GM06990 (cell line): ENCODE measurements around the gene GPR146.

Experiments used
- DNase-seq: peaks from one replicate; pipeline ENCODE4 v3.0.0-alpha.2; 2011; ENCODE audit not compliant: insufficient read length; ENCODE audit errors: extremely low read depth
- H3K27me3 ChIP-seq: replicated peaks from 2 replicates; pipeline ENCODE4 v1.6.0; 2011; ENCODE audit warnings: low read length; ENCODE audit not compliant: control insufficient read depth, insufficient read depth
- H3K36me3 ChIP-seq: 2 replicates; pipeline ENCODE4 v1.5.1; 2011; ENCODE audit warnings: low read length; ENCODE audit not compliant: control insufficient read depth, insufficient read depth
- H3K4me3 ChIP-seq: replicated peaks from 2 replicates; pipeline ENCODE4 v1.5.1; 2011; ENCODE audit warnings: low read depth, mild to moderate bottlenecking, control low read depth, low read length
- CTCF ChIP-seq: IDR thresholded peaks from 2 replicates; pipeline ENCODE4 v1.5.1; 2011; ENCODE audit warnings: low read length, control low read depth, mild to moderate bottlenecking, inconsistent platforms; ENCODE audit not compliant: insufficient read depth, poor library complexity, severe bottlenecking

The GPR146 gene

DNA sequence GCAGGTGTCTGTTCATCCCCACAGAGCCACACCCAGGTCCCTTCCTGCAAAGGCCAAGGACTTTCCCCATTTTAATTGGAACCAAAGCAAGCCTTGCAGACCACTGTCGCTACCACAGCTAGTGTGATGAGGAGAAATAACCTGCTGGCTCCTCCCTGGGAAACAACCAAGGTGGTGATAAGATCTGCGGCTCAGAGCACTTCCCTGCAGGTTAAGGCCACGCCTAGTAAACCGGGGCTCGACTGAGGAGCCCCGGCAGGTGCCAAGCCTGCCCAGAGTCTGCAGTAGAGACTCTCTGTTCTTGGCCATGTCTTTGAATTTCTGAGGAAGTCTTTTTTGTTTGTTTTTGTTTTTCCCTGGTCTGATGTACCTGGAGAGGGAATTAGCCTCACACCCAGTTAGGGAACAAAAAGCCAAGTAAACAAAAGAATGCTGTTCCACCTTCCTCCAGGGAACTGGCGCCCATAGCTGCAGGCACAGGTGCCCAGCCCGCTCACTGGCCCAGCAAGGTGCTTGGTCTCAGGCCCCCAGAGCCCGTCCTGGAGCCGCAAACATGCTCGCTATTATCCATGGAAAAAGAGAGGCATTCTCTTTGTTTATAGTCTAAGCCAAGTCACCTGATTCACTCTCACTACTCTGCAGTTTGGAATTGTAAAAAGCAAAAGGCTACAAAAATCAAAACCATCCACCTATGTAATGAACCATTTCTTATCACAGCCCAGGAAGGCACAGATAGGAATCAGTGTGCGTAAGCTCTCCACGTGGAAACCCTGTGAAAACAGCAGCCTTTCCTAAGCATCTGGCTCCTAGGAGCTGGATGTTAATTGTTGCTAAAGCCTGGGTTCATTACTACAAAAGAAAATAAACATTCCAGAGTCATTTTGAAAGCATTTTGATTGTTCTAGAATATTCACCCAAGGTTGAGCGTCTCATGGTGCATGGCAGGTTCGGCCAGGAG, 2.7 kb downstream of the GPR146 start:
- no peaks in the 10 kb centered on the region; the same call in 1 of the 2 replicates for H3K36me3 ChIP-seq
- TF ChIP-seq CTCF = no peak
- H3K27me3 ChIP-seq = no peaks in the 10 kb centered on the region
- no peak overlapping the region for H3K4me3 ChIP-seq
- DNase-seq = no peak

GRCh38 chr7:1049006-1049741, 4.8 kb downstream of the GPR146 start:
- DNase-seq = no peak
- TF ChIP-seq CTCF = no peak
- H3K36me3 ChIP-seq = peaks cover 1% of the 10 kb centered on the region; the same call in 1 of the 2 replicates
- H3K27me3 ChIP-seq = no peaks in the 10 kb centered on the region
- H3K4me3 ChIP-seq = no peak overlapping the region

DNA sequence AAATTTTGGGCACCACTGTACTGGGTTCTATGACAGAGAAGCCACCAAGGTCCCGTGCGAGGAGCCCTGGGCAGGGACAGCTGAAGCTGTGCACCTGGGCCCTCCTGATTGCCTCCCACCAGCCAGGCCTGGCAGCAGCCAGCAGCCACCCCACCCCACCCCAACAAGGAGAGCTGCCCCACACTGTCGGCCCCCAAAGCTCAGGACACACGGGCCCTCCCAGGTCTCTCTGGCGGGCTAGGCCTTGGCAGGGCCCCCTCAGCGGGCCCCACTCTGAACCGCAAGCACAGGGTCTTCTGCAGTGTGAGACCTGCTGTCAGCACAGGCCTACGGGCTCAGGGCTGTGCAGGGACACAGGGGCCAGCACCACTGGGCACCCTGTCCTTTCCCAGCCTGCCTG, 5.5 kb downstream of the GPR146 start:
- no peak for TF ChIP-seq CTCF
- H3K4me3 ChIP-seq = no peak overlapping the region
- H3K27me3 ChIP-seq = no peaks in the 10 kb centered on the region
- no peak for DNase-seq
- H3K36me3 ChIP-seq = peaks cover 1% of the 10 kb centered on the region; the same call in 1 of the 2 replicates

DNA sequence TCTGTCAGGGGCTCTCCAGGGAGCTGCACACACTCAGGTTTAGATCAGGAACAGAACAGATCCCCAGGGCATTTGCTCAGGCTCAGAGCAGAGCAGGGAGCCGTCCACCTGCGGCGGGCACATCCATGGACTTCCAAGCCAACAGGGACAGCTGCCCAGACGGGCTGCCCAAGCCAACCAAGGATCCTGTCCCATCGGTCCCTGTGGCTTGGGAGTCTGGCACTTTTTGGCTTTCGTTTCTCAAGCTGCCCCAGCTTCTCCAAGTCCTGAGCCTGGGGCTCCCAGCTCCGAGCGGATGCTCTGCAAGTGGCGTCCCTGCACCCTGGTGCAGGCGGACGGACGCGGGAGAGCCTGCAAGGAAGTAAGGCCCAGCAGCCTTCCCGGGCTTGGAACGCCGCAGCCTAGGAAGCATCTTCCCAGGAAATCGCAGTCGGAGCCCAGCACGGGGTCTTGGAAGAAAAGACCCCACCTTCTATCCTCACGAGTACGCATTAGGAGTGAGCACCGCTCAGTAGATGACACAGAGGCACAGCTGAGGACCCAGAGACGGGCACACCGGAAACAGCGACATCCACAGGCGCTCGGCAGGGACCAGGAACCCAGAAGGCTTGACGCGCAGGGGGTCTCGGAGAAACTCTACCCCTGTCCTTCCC, 6.0 kb downstream of the GPR146 start:
- Histone ChIP-seq H3K4me3 (no peak overlapping the region), H3K36me3 (peaks cover 1% of the 10 kb centered on the region; the same call in 1 of the 2 replicates), H3K27me3 (no peaks in the 10 kb centered on the region)
- TF ChIP-seq CTCF = no peak
- no peak for DNase-seq

DNA sequence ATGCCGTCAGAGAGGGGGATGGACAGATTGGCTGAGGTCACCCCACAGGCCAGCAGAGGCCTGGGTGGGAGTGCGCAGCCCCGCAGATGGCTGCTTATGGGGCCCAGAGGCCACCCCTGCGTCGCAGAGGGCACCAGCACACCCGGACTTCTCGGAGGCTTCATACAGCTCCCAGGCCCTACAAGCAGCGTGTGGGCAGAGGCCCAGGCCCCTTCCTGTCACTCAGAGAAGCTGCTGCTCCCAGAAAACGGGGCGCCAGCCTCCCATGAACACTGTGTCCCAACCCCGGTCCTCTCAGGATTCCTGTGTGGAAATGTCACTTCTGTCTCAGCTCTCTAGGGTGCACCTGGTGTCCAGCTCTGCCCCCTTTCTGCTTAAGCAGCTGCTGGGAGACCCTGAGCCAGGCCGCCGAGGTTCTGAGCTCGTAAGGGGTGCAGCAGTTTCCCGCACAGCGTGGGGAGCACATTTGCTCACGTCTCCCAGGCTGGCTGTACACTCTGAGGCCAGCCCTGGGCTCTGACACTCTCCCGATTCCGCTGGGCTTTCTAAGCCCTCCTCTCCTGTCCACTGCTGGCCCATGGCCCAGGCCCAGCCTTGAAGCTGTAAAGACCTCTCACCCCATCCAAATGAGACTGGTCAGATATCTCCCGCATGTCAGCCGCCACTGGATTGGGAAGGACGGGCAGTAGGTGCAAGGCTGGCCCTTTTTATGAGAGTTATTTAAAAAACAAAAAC, 6.8 kb downstream of the GPR146 start:
- Histone ChIP-seq H3K4me3 (no peak overlapping the region), H3K27me3 (no peaks in the 10 kb centered on the region), H3K36me3 (peaks cover 1% of the 10 kb centered on the region; the same call in 1 of the 2 replicates)
- DNase-seq = no peak
- no peak for TF ChIP-seq CTCF
